WTC11 (cell line): ENCODE data around the gene RGS7. TPM values are rescaled to one million over a fixed set of nuclear protein-coding genes. Genes with fewer than 3 reads are reported as not detected.

Experiments
- ATAC-seq: fragments of 200-7000 bp; cut with Tn5 transposase; 2 replicates; pipeline ENCODE4 v1.10.0; 2021; ENCODE audit warnings: mild to moderate bottlenecking, moderate library complexity
- CTCF ChIA-PET: fragments of 300-600 bp; sonication (Branson Sonifier 250); formaldehyde crosslinking; loops from one replicate; lab custom pipeline; 2021; ENCODE audit warnings: antibody characterized with exemption; lab: Charles Lee
- POLR2A ChIA-PET: fragments of 350-600 bp; sonication (Branson Sonifier 250); formaldehyde crosslinking; loops from one replicate; lab custom pipeline; 2021; ENCODE audit warnings: antibody characterized with exemption; lab: Charles Lee
- DNase-seq: peaks from one replicate; pipeline ENCODE4 v3.0.0; 2021; ENCODE audit warnings: low spot score
- H3K27ac Mint-ChIP-seq: 2 replicates; pipeline ENCODE4 v1.8.0; 2021; ENCODE audit warnings: mixed read lengths
- H3K27me3 Mint-ChIP-seq: 2 replicates; pipeline ENCODE4 v1.8.0; 2021; ENCODE audit warnings: low read depth, mild to moderate bottlenecking, moderate library complexity, mixed read lengths
- H3K36me3 Mint-ChIP-seq: 2 replicates; pipeline ENCODE4 v1.8.0; 2021; ENCODE audit warnings: mixed read lengths
- H3K4me1 Mint-ChIP-seq: 2 replicates; pipeline ENCODE4 v1.8.0; 2022; ENCODE audit warnings: mixed read lengths
- H3K4me3 Mint-ChIP-seq: 2 replicates; pipeline ENCODE4 v1.8.0; 2021; ENCODE audit warnings: mild to moderate bottlenecking, moderate library complexity, mixed read lengths
- H3K9me3 Mint-ChIP-seq: 2 replicates; pipeline ENCODE4 v1.8.0; 2021; ENCODE audit warnings: mixed read lengths
- CBFB ChIP-seq: sonication (generic); formaldehyde crosslinking; IDR thresholded peaks from 2 replicates; pipeline ENCODE4 v1.8.1; 2022; ENCODE audit warnings: mild to moderate bottlenecking, low read depth, missing genetic modification reagents
- CREB1 ChIP-seq: sonication (generic); formaldehyde crosslinking; IDR thresholded peaks from 2 replicates; pipeline ENCODE4 v1.8.0; 2023; ENCODE audit warnings: mild to moderate bottlenecking, missing genetic modification reagents
- EMX1 ChIP-seq: fragments of 250-450 bp; sonication (Bioruptor Pico); IDR thresholded peaks from 2 replicates; pipeline ENCODE4 v1.8.0; 2021; ENCODE audit warnings: mild to moderate bottlenecking
- FOXP1 ChIP-seq: sonication (generic); formaldehyde crosslinking; IDR thresholded peaks from 2 replicates; pipeline ENCODE4 v1.8.0; 2022; ENCODE audit warnings: missing genetic modification reagents, mild to moderate bottlenecking, moderate library complexity, borderline replicate concordance
- HMGA2 ChIP-seq: fragments of 250-450 bp; sonication (Bioruptor Pico); IDR thresholded peaks from 2 replicates; pipeline ENCODE4 v1.4.0; 2021; ENCODE audit warnings: mild to moderate bottlenecking, moderate library complexity
- JUN ChIP-seq: sonication (generic); formaldehyde crosslinking; IDR thresholded peaks from 2 replicates; pipeline ENCODE4 v1.8.0; 2023; ENCODE audit warnings: mild to moderate bottlenecking, missing genetic modification reagents
- MXD4 ChIP-seq: fragments of 250-450 bp; sonication (Bioruptor Pico); IDR thresholded peaks from 2 replicates; pipeline ENCODE4 v1.8.0; 2021; ENCODE audit warnings: mild to moderate bottlenecking, moderate library complexity, borderline replicate concordance
- SMAD4 ChIP-seq: sonication (generic); formaldehyde crosslinking; IDR thresholded peaks from 2 replicates; pipeline ENCODE4 v1.8.0; 2022; ENCODE audit warnings: mild to moderate bottlenecking, missing genetic modification reagents
- SP1 ChIP-seq: sonication (generic); formaldehyde crosslinking; conservative IDR thresholded peaks from 2 replicates; pipeline ENCODE4 v1.8.1; 2022; ENCODE audit warnings: missing genetic modification reagents
- ZBTB21 ChIP-seq: sonication (generic); formaldehyde crosslinking; IDR thresholded peaks from 2 replicates; pipeline ENCODE4 v1.8.1; 2023; ENCODE audit warnings: mild to moderate bottlenecking, missing genetic modification reagents, borderline replicate concordance
- ZNF121 ChIP-seq: sonication (generic); formaldehyde crosslinking; IDR thresholded peaks from 2 replicates; pipeline ENCODE4 v1.8.0; 2023; ENCODE audit warnings: missing genetic modification reagents
- ZNF138 ChIP-seq: sonication (generic); formaldehyde crosslinking; conservative IDR thresholded peaks from 2 replicates; pipeline ENCODE4 v1.8.1; 2022; ENCODE audit warnings: mild to moderate bottlenecking, moderate library complexity, missing genetic modification reagents
- ZNF281 ChIP-seq: sonication (generic); formaldehyde crosslinking; IDR thresholded peaks from 2 replicates; pipeline ENCODE4 v1.8.0; 2023; ENCODE audit warnings: mild to moderate bottlenecking, missing genetic modification reagents
- ZNF317 ChIP-seq: sonication (generic); formaldehyde crosslinking; IDR thresholded peaks from 2 replicates; pipeline ENCODE4 v1.8.1; 2023; ENCODE audit warnings: low read depth, mild to moderate bottlenecking, moderate library complexity, missing genetic modification reagents, borderline replicate concordance
- ZNF423 ChIP-seq: fragments of 250-450 bp; sonication (Bioruptor Pico); IDR thresholded peaks from 2 replicates; pipeline ENCODE4 v2.1.2; 2022; ENCODE audit warnings: mild to moderate bottlenecking, moderate library complexity
- ZNF532 ChIP-seq: fragments of 250-450 bp; sonication (Bioruptor Pico); IDR thresholded peaks from 2 replicates; pipeline ENCODE4 v1.9.0; 2021; ENCODE audit warnings: mild to moderate bottlenecking, borderline replicate concordance
- total RNA-seq: library from RNA; stranded (reverse); gene quantifications from 3 replicates; pipeline ENCODE4 v1.2.3, GENCODE V29; 2021
- TF ChIP-seq, protein P1 (sequence below): sonication (generic); formaldehyde crosslinking; IDR thresholded peaks from 2 replicates; pipeline ENCODE4 v1.8.1; 2022; ENCODE audit warnings: low read depth, mild to moderate bottlenecking, moderate library complexity, missing genetic modification reagents, borderline replicate concordance
- TF ChIP-seq, protein P2 (sequence below): sonication (generic); formaldehyde crosslinking; IDR thresholded peaks from 2 replicates; pipeline ENCODE4 v1.8.0; 2022; ENCODE audit warnings: mild to moderate bottlenecking, missing genetic modification reagents

The RGS7 gene
- total RNA-seq, 1 experiment from 2014 or later, result 1.2 TPM

DNA sequence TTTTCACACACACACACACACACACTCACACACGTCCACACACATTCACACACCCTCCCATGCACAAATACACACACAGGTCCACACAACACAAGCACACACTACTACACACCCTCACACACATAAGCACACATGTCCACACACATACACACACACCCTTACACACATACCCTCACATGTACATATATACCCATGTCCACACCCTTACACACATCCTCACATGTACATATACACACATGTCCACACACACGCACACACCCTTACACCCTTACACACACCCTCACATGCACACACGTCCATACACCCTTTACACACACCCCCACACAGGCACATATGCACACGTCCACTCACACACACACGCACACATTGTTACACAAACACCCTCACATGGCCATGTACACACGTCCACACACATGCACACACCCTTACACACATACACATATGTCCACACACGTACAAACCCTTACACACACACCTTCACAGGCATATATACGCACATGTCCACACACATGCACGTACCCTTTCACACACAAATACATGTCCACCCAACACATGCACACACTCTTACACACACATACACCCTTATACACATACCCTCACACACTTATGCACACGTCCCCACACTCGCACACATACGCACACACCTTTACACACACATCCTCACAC, 50.7 kb downstream of the RGS7 start:
- Mint-ChIP-seq H3K27me3 (no peaks in the 10 kb centered on the region; the same call in 1 of the 2 replicates), H3K9me3 (peaks cover 31% of the 10 kb centered on the region), H3K27ac (no peak overlapping the region), H3K36me3 (peaks cover 27% of the 10 kb centered on the region), H3K4me3 (no peak overlapping the region), H3K4me1 (peaks cover 18% of the 10 kb centered on the region)
- POLR2A ChIA-PET, result no interaction called here
- no peak for DNase-seq
- ATAC-seq, result no peak
- no peak for TF ChIP-seq CBFB (CRISPR knock-in tag)
- TF ChIP-seq ZBTB21 (CRISPR knock-in tag), result no peak
- no peak for TF ChIP-seq ZNF317 (CRISPR knock-in tag)
- no peak for TF ChIP-seq SMAD4 (CRISPR knock-in tag)
- TF ChIP-seq, protein P1, sequence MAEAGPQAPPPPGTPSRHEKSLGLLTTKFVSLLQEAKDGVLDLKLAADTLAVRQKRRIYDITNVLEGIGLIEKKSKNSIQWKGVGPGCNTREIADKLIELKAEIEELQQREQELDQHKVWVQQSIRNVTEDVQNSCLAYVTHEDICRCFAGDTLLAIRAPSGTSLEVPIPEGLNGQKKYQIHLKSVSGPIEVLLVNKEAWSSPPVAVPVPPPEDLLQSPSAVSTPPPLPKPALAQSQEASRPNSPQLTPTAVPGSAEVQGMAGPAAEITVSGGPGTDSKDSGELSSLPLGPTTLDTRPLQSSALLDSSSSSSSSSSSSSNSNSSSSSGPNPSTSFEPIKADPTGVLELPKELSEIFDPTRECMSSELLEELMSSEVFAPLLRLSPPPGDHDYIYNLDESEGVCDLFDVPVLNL (CRISPR knock-in tag), result no peak
- TF ChIP-seq EMX1, result no peak
- TF ChIP-seq ZNF423, result no peak
- no peak for TF ChIP-seq ZNF138 (CRISPR knock-in tag)
- TF ChIP-seq JUN (CRISPR knock-in tag), result no peak
- TF ChIP-seq FOXP1, result no peak
- no peak for TF ChIP-seq MXD4
- TF ChIP-seq CREB1 (CRISPR knock-in tag), result no peak
- TF ChIP-seq, protein P2, sequence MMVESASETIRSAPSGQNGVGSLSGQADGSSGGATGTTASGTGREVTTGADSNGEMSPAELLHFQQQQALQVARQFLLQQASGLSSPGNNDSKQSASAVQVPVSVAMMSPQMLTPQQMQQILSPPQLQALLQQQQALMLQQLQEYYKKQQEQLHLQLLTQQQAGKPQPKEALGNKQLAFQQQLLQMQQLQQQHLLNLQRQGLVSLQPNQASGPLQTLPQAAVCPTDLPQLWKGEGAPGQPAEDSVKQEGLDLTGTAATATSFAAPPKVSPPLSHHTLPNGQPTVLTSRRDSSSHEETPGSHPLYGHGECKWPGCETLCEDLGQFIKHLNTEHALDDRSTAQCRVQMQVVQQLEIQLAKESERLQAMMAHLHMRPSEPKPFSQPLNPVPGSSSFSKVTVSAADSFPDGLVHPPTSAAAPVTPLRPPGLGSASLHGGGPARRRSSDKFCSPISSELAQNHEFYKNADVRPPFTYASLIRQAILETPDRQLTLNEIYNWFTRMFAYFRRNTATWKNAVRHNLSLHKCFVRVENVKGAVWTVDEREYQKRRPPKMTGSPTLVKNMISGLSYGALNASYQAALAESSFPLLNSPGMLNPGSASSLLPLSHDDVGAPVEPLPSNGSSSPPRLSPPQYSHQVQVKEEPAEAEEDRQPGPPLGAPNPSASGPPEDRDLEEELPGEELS, result no peak
- TF ChIP-seq ZNF532 (CRISPR knock-in tag), result no peak
- TF ChIP-seq ZNF281 (CRISPR knock-in tag), result no peak
- TF ChIP-seq SP1 (CRISPR knock-in tag), result no peak
- no peak for TF ChIP-seq HMGA2 (CRISPR knock-in tag)
- TF ChIP-seq ZNF121 (CRISPR knock-in tag), result no peak
- CTCF ChIA-PET, result no interaction called here
